ENCODE data around the gene COLEC12. TPM values are rescaled to one million over a fixed set of nuclear protein-coding genes. Genes with fewer than 3 reads are reported as not detected.
A peak's percentile ranks its signal among the peaks of the same experiment; 100 is the strongest.

COLEC12 gene
- total RNA-seq, 1 donor from 2014 or later = 7.3 TPM

- intact Hi-C loops (cut with micrococcal nuclease) = no loop called here
- no peaks in the 10 kb centered on the region for H3K9me3 ChIP-seq (replicated peaks)
- no peak for DNase-seq
- no peaks in the 10 kb centered on the region for H3K36me3 ChIP-seq
- no peak overlapping the region for H3K4me3 ChIP-seq
- H3K4me1 ChIP-seq = peaks cover 19% of the 10 kb centered on the region
- TF ChIP-seq CTCF (IDR thresholded peaks at IDR 0.05; ENCODE audit: borderline replicate concordance) = no peak
- H3K27ac ChIP-seq (replicated peaks) = peak overlapping the region; percentile 58
- H3K27me3 ChIP-seq (ENCODE audit: low read depth) = peaks cover 26% of the 10 kb centered on the region
These were observed 26.7 kb downstream of the COLEC12 start for GRCh38 chr18:473802-474201.

GRCh38 chr18:471716-472115 is 28.8 kb downstream of the COLEC12 start:
- Histone ChIP-seq H3K4me3 (no peak overlapping the region), H3K27ac (replicated peaks) (no peak overlapping the region), H3K27me3 (ENCODE audit: low read depth) (peaks cover 26% of the 10 kb centered on the region), H3K9me3 (replicated peaks) (no peaks in the 10 kb centered on the region), H3K36me3 (no peaks in the 10 kb centered on the region), H3K4me1 (peaks cover 19% of the 10 kb centered on the region)
- DNase-seq = no peak
- intact Hi-C loops (cut with micrococcal nuclease) = no loop called here
- TF ChIP-seq CTCF (IDR thresholded peaks at IDR 0.05; ENCODE audit: borderline replicate concordance) = no peak

GRCh38 chr18:470661-471501 is 29.6 kb downstream of the COLEC12 start:
- Histone ChIP-seq H3K36me3 (no peaks in the 10 kb centered on the region), H3K9me3 (replicated peaks) (no peaks in the 10 kb centered on the region), H3K27ac (replicated peaks) (peak overlapping the region; percentile 7), H3K27me3 (ENCODE audit: low read depth) (peaks cover 26% of the 10 kb centered on the region), H3K4me1 (peaks cover 17% of the 10 kb centered on the region), H3K4me3 (no peak overlapping the region)
- TF ChIP-seq CTCF (IDR thresholded peaks at IDR 0.05; ENCODE audit: borderline replicate concordance) = no peak
- intact Hi-C loops (cut with micrococcal nuclease) = no loop called here
- DNase-seq = no peak

GRCh38 chr18:468955-469790 is 31.3 kb downstream of the COLEC12 start:
- Histone ChIP-seq H3K4me3 (no peak overlapping the region), H3K27ac (replicated peaks) (no peak overlapping the region), H3K9me3 (replicated peaks) (no peaks in the 10 kb centered on the region), H3K4me1 (peaks cover under 1% of the 10 kb centered on the region), H3K36me3 (no peaks in the 10 kb centered on the region), H3K27me3 (ENCODE audit: low read depth) (peaks cover 31% of the 10 kb centered on the region)
- no peak for TF ChIP-seq CTCF (IDR thresholded peaks at IDR 0.05; ENCODE audit: borderline replicate concordance)
- intact Hi-C loops (cut with micrococcal nuclease) = no loop called here
- DNase-seq = no peak

GRCh38 chr18:463827-464541 is 36.5 kb downstream of the COLEC12 start:
- Histone ChIP-seq H3K9me3 (replicated peaks) (no peaks in the 10 kb centered on the region), H3K4me1 (peaks cover 11% of the 10 kb centered on the region), H3K27ac (replicated peaks) (no peak overlapping the region), H3K4me3 (no peak overlapping the region), H3K27me3 (ENCODE audit: low read depth) (peaks cover 61% of the 10 kb centered on the region), H3K36me3 (no peaks in the 10 kb centered on the region)
- no peak for DNase-seq
- no peak for TF ChIP-seq CTCF (IDR thresholded peaks at IDR 0.05; ENCODE audit: borderline replicate concordance)
- intact Hi-C loops (cut with micrococcal nuclease) = no loop called here
